ENCODE data around the gene SKAP1.

- TF ChIP-seq CTCF (conservative IDR thresholded peaks at IDR 0.05; ENCODE audit: low read length): no peak
- TF ChIP-seq EZH2phosphoT487 (IDR thresholded peaks at IDR 0.05; ENCODE audit: borderline replicate concordance): no peak
Observed at GRCh38 chr17:48375356-48375755, 54.7 kb downstream of the SKAP1 start.
